Tibial nerve (tissue), 4 donors: ENCODE data around the gene MAMSTR. TPM values are rescaled to one million over a fixed set of nuclear protein-coding genes. Genes with fewer than 3 reads are reported as not detected.

Experiments
- DNase-seq, 2 donors: peaks; one replicate each; pipeline ENCODE4 v3.0.0-alpha.2; 2019; ENCODE audit warnings: low spot score in 2 of 2
- H3K27ac ChIP-seq, 4 donors: fragments of 200-600 bp; sonication (generic) in 3 of 4; one replicate each; pipeline ENCODE4 v1.5.1; 2017 to 2019; ENCODE audit warnings: mild to moderate bottlenecking in 1 of 4
- H3K27me3 ChIP-seq, 2 donors: fragments of 200-600 bp; sonication (generic) in 1 of 2; one replicate each; pipeline versions ENCODE4 v1.5.1 to v1.6.0; 2017 to 2019
- H3K36me3 ChIP-seq, 3 donors: fragments of 200-600 bp; sonication (generic); one replicate each; pipeline ENCODE4 v1.5.1; 2018 to 2019
- H3K4me1 ChIP-seq, 4 donors: fragments of 200-600 bp; sonication (generic) in 3 of 4; one replicate each; pipeline ENCODE4 v1.5.1; 2017 to 2019
- H3K4me3 ChIP-seq, 4 donors: fragments of 200-600 bp; sonication (generic) in 3 of 4; one replicate each; pipeline ENCODE4 v1.5.1; 2017 to 2019; ENCODE audit warnings: mild to moderate bottlenecking in 1 of 4, moderate library complexity in 1 of 4
- H3K9me3 ChIP-seq, 4 donors: fragments of 200-600 bp; sonication (generic) in 3 of 4; one replicate each; pipeline ENCODE4 v1.5.1; 2017 to 2019
- CTCF ChIP-seq, 5 experiments: fragments of 200-600 bp in 3 of 5; fragments of 450-650 bp in 2 of 5; sonication (generic) in 3 of 5; IDR thresholded peaks; one replicate each; pipeline ENCODE4 v1.5.1; 2016 to 2019; ENCODE audit warnings: antibody characterized with exemption in 5 of 5, mild to moderate bottlenecking in 3 of 5, moderate library complexity in 2 of 5
- EP300 ChIP-seq, 2 donors: sonication (generic); formaldehyde crosslinking; IDR thresholded peaks; one replicate each; pipeline ENCODE4 v1.6.1; 2017; ENCODE audit warnings: antibody characterized with exemption in 2 of 2, mild to moderate bottlenecking in 1 of 2
- POLR2A ChIP-seq, 2 donors: fragments of 450-650 bp; IDR thresholded peaks; one replicate each; pipeline ENCODE4 v1.6.1; 2017; ENCODE audit warnings: antibody characterized with exemption in 2 of 2, mild to moderate bottlenecking in 2 of 2, moderate library complexity in 2 of 2
- WGBS, 2 donors: methylation state at CpG; one replicate each; pipeline ENCODE4 v1.1.5; 2018; 5-methylcytosine and 5-hydroxymethylcytosine counted together
- total RNA-seq, 4 donors: library from RNA; depleted of rRNA; stranded (reverse); fragments of >200 nt; gene quantifications; one replicate each; pipeline ENCODE4 v1.1.0, GENCODE V29; 2016

MAMSTR gene
- total RNA-seq, 4 donors from 2014 or later = 2.7 to 7.2 (median 5.9) TPM

GRCh38 chr19:48678201-48678600 lies 41.3 kb downstream of the MAMSTR start:
- Histone ChIP-seq H3K27me3 (no peaks in the 10 kb centered on the region), H3K4me1 (peaks cover 0 to 13% (median 6%) of the 10 kb centered on the region in 4 donors), H3K27ac (no peak overlapping the region), H3K36me3 (no peaks in the 10 kb centered on the region), H3K4me3 (no peak overlapping the region), H3K9me3 (no peaks in the 10 kb centered on the region)
- no peak for DNase-seq
- TF ChIP-seq POLR2A (IDR thresholded peaks at IDR 0.05) = no peak
- no peak for TF ChIP-seq EP300 (IDR thresholded peaks at IDR 0.05)
- no peak for TF ChIP-seq CTCF (IDR thresholded peaks at IDR 0.05)
- WGBS, 2 donors = 68 to 71% methylated on average over 4 of the region's 4 CpGs

DNA sequence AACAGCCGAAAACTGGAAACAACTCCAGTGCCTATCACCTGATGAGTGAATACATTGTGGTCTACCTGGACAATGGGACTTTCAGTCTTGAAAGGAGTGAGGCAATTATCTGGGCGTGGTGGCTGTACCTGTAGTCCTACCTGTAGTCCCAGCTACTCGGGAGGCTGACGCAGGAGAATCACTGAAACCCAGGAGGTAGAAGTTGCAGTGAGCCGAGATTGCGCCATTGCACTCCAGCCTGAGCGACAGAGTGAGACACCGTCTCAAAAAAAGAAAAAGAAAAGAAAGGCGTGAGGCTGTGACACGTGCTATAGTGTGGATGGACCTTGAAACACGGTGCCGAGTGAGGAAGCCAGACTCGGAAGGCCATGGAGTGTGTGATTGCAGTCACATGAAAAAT lies 42.6 kb downstream of the MAMSTR start:
- 94 to 95% methylated on average over 13 of the region's 13 CpGs for WGBS, 2 donors
- no peak overlapping the region for H3K27ac ChIP-seq
- no peaks in the 10 kb centered on the region for H3K9me3 ChIP-seq
- no peaks in the 10 kb centered on the region for H3K27me3 ChIP-seq
- peaks cover 0 to 11% (median 6%) of the 10 kb centered on the region in 4 donors for H3K4me1 ChIP-seq
- TF ChIP-seq CTCF (IDR thresholded peaks at IDR 0.05) (no peak), POLR2A (IDR thresholded peaks at IDR 0.05) (no peak), EP300 (IDR thresholded peaks at IDR 0.05) (no peak)
- DNase-seq = no peak
- no peaks in the 10 kb centered on the region for H3K36me3 ChIP-seq
- H3K4me3 ChIP-seq = no peak overlapping the region

- H3K4me1 ChIP-seq = peaks cover 0 to 11% (median 6%) of the 10 kb centered on the region in 4 donors
- H3K27me3 ChIP-seq = no peaks in the 10 kb centered on the region
- no peak overlapping the region for H3K4me3 ChIP-seq
- no peak for DNase-seq
- H3K36me3 ChIP-seq = no peaks in the 10 kb centered on the region
- no peak overlapping the region for H3K27ac ChIP-seq
- WGBS, 2 donors = 91 to 93% methylated on average over 17 of the region's 17 CpGs
- H3K9me3 ChIP-seq = no peaks in the 10 kb centered on the region
- TF ChIP-seq POLR2A (IDR thresholded peaks at IDR 0.05) (no peak), EP300 (IDR thresholded peaks at IDR 0.05) (no peak), CTCF (IDR thresholded peaks at IDR 0.05) (no peak)
Observed at GRCh38 chr19:48676487-48676886, 43.0 kb downstream of the MAMSTR start.

- no peak for TF ChIP-seq POLR2A (IDR thresholded peaks at IDR 0.05)
- peak; percentile 83 to 92 (median 89) for TF ChIP-seq CTCF (IDR thresholded peaks at IDR 0.05)
- TF ChIP-seq EP300 (IDR thresholded peaks at IDR 0.05) = peak in 1 of 2 donors; percentile 45
- Histone ChIP-seq H3K27ac (peak overlapping the region in 2 of 4 donors; percentile 31 to 60), H3K9me3 (no peaks in the 10 kb centered on the region), H3K36me3 (no peaks in the 10 kb centered on the region), H3K4me3 (no peak overlapping the region), H3K4me1 (peaks cover 0 to 11% (median 6%) of the 10 kb centered on the region in 4 donors), H3K27me3 (no peaks in the 10 kb centered on the region)
- 33 to 35% methylated on average over 27 to 28 of the region's 28 CpGs for WGBS, 2 donors
- peak; percentile 74 to 93 for DNase-seq
Observed at GRCh38 chr19:48674921-48675824, 44.4 kb downstream of the MAMSTR start.

DNA sequence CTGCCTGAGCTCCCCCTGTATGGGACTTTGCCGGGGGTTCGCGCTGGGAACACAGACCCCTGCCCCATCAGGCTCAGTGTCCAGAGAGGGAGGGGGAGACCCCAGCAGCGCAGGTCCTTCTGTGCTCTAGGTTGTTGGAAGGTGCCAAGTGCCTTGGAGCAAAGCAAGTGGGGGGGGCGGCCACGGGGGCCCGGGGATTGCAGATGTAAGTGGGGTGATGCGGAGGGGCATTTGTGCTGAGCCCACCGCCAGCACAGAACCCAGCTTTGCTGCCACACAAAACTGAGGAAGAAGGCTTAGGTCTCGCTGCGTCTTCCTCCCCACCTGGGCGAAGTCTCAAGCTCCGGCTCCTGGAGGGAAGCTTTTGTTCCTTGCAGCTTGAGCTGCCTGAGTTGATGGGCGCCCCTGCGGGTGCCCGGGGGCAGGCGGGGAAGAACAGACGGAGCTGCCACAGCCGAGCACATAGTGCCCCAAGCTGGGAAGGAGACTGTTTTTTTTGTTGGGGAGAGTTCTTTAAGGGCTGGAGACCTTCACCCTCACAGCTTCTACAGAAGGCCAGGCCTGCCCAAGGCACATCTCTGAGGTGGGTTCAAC lies 45.2 kb downstream of the MAMSTR start:
- WGBS, 2 donors = 86% methylated on average over 19 of the region's 19 CpGs
- DNase-seq = no peak
- Histone ChIP-seq H3K9me3 (no peaks in the 10 kb centered on the region), H3K27me3 (no peaks in the 10 kb centered on the region), H3K4me1 (peaks cover 0 to 11% (median 6%) of the 10 kb centered on the region in 4 donors), H3K27ac (no peak overlapping the region), H3K36me3 (no peaks in the 10 kb centered on the region), H3K4me3 (no peak overlapping the region)
- TF ChIP-seq EP300 (IDR thresholded peaks at IDR 0.05) (no peak), CTCF (IDR thresholded peaks at IDR 0.05) (no peak), POLR2A (IDR thresholded peaks at IDR 0.05) (no peak)
